DMS79 (cell line): ENCODE measurements around the gene GLT6D1.

Source experiments
- DNase-seq: peaks from one replicate; lab custom pipeline; 2025; lab: John Stamatoyannopoulos, UW

GLT6D1 gene

DNA sequence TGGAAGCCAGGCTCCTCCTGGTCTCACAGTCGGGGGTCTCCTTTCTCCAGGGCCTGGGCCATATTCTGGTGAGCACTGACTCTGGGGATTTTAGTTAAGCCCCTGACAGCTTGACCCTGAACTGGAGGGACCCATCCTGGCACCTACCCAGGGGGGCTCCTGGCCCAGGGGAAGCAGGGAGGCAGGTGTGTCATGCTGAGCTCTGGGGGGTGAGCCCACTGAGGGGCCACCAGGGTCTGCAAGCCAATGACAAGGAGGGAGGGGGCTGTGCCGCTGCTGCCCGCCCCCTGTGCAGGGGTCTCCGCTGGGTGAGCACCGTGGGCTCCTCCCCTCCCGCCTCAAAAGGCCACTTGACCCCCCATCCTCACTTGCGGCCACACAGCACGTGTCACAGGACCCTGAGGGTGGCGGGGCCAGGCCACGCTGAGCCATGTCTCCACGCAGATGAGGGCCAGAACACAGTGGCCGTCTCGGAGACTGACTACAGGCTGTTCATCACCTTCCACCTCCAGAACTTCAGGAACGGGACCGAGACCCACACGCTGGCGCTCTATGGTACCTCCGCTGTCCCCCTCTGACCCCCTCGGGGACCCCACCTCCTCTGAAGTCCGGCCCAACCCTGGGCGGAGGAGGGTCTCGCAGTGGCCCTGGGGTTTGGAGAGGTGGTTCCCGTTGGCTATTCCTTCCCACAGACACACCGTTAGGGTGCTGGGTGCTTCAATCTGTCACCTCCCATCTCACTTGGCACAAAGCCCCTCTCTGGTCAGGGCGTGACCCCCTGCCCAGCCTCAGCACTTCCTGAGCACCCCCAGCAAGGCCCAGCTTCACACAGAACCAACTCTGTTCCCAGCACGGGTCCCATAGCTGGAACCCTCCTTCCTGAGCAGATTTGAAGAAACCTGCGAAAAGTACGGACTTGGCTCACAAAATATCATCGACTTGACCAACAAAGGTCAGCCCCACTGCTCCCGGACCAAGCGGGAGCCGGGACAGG lies 25.8 kb upstream of the GLT6D1 start:
- DNase-seq: no peak

DNA sequence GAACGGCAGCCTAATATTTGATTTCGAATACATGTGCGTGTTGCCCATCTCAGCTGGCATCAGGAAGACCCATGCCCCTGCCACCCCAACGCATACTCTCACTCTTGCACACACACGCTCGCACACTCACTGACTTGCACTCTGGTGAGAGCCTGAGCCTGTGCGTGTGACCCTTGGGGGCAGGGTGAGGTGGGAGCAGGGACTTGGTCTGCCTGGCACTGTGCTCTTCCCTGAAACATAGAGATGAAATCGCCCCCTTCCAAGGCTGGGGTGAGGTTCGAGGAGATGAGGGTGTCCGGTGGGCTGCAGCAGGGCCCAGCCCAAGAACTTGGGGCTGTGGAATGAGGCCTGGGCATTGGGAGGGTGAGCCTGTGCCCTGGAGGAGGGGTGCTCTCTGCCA lies 24.9 kb upstream of the GLT6D1 start:
- no peak for DNase-seq

- DNase-seq: no peak
These were observed 24.5 kb upstream of the GLT6D1 start for GRCh38 chr9:135663857-135664256.

DNA sequence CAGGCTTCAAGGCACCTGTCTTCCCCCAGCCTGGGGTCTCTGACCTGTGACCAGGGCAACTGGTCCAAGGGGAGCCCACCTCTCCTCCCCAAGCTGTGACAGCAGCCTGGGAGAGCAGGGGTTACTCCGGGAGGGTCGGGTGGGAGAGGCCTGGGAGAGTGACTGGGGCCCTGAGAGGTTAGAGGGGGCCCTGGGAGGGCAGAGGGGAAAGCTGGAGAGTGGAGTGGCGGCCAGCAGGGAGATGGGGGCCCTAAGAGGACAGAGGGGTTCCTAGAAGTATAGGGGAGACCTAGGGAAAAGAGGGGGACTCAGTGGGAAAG lies 24.1 kb upstream of the GLT6D1 start:
- no peak for DNase-seq

- DNase-seq: no peak
These were observed 23.6 kb upstream of the GLT6D1 start, which contains the start of gene LCN9 for GRCh38 chr9:135662758-135663450. LCN9 (plus strand) TSS chr9:135663309; CDS start chr9:135663322, 13 bp downstream.

- no peak for DNase-seq
These were observed 22.6 kb upstream of the GLT6D1 start for GRCh38 chr9:135661816-135662560.

GRCh38 chr9:135660407-135660806 lies 21.1 kb upstream of the GLT6D1 start:
- no peak for DNase-seq

- DNase-seq: no peak
These were observed 19.9 kb upstream of the GLT6D1 start for GRCh38 chr9:135659252-135659651.

GRCh38 chr9:135657416-135657815 lies 18.1 kb upstream of the GLT6D1 start:
- no peak for DNase-seq

DNA sequence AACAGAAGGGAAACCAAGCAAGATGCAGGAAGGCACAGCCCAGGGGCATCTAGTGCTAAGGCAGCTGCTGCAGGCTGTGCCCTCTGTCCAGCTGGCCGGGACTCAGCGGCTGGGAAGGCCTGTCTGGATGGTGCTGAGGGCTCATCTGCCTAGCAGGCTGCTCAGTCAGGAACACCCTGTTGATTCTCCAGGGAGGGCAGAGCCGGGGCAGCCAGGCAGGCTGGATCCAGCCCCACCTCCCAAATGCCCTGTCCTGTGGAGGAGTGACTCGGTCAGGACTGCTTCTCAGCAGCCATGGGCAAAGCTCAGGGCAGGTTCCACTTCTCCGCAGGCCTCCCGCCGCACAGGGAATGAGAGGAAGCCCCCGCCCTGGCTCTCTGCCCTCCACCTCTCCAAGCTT lies 16.0 kb upstream of the GLT6D1 start:
- no peak for DNase-seq

DNA sequence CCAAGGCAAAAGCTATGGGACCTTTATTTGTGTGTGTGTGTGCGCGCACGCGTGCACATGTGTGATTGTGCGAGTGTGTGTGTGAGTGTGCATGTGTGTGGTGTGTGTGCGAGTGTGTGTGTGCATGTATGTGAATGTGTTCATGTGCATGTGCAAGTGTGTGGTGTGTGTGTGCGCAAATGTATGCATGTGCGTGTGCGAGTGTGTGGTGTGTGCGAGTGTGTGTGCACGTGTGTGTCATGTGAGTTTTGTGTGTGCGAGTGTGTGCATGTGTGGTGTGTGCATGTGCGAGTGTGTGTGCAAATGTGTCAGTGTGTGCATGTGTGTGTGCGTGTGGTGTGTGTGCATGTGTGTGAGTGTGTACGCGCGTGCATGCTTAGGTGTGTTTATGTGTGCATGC lies 11.1 kb upstream of the GLT6D1 start:
- no peak for DNase-seq

DNA sequence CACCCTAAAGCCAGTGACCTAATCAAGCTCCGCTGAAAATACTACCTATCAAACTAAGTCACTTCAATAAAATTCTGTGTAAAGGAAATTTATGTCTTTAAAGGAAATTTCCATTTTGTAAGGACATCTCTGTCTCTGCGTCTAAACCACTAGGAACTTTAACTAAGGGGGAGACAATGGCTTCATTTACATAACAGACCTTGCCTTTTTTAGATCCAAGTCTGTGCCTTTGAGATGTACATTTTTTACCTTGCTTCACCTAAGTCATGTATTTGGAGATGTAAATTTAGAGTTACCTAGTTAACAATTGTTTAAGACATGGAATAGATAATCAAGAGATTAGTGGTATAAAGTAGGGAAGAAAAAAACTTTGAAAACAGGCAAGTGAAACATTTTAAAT lies 10.2 kb upstream of the GLT6D1 start:
- no peak for DNase-seq

- DNase-seq: no peak
These were observed 9.4 kb upstream of the GLT6D1 start for GRCh38 chr9:135648494-135649410.

DNA sequence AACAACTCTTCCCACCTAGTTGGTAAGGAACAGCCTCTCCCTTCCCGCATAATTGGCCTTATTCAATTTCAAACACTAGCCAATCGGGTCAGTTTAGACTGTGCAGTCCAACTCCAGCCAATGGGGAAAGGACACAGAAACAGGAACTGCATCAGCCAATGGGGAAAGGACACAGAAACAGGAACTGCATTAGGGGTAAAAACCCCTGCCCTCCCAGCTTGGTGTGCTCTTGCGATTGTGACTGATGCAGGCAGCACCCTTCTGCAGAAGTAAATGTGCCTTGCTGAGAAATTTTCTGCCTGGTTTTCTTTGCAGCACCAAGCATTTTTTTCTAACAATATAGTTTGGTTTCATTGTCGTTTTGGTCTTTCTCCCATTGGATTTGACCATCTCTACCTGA lies 8.5 kb upstream of the GLT6D1 start:
- no peak for DNase-seq

DNA sequence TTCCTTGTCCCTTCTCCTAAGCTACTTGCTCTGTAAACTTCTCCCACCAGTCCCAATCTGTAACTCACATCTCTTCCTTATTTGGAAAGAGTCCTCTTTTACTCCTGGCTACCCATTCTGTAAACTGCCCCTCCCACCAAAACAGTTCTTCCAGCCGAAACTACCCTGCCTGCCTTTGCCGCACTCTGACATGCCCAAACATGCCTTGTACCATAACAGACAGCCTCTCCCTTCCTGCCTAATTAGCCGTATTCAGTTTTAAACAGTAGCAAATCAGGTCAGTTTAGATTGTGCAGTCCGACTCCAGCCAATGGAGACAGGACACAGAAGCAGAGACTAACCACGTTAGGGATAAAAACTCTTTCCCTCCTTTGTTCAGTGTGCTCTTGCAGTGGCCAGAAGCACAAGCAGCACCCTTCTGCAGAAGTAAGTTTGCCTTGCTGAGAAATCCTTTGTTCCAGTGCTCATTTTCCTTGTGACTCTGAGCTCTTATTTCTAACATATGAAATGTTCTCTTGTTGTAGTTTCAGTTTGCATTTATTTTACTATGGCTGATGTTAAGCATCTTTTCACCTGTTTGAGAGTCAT lies 5.4 kb upstream of the GLT6D1 start:
- no peak for DNase-seq

- DNase-seq: no peak
These were observed 2.4 kb upstream of the GLT6D1 start for GRCh38 chr9:135641745-135642144.

DNA sequence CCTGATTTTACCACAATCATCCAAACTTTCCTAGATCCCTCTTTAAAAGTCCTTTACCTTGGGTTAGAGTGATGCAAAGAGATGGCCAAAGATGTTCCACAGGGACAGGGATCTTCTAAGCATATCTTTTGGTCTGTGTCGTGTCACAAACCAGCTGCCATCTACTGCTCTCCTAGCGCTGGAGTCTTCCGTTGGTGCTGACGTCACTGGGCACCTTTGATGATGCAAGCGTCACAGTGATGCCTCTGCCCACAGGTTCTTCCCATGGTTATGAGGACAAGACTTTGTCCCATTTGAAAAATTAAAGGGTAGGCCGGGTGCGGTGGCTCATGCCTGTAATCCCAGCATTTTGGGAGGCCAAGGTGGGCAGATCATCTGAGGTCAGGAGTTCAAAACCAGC lies 1.7 kb upstream of the GLT6D1 start:
- no peak for DNase-seq

DNA sequence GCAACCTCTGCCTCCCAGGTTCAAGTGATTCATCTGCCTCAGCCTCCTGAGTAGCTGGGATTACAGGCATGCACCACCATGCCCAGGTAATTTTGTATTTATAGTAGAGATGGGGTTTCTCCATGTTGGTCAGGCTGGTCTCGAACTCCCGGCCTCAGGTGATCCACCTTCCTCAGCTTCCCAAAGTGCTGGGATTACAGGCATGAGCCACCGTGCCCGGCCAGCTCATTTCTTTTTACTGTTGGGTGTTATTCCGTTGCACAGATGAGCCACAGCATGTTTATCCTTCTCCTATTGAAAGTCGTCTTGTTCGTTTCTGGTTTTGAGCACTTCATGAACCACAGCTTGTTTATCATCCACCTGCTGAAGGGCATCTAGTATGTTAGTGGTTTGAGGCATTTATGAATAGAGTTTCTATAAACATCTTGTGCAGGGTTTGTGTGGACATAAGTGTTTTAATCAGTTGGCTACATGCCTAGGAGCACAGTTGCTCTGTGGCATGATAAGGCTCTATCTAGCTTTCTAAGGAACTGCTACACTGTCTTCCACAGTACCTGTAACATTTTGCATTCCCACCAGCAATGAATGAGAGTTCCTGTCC lies 2.3 kb downstream of the GLT6D1 start:
- DNase-seq: peak; percentile 90

DNA sequence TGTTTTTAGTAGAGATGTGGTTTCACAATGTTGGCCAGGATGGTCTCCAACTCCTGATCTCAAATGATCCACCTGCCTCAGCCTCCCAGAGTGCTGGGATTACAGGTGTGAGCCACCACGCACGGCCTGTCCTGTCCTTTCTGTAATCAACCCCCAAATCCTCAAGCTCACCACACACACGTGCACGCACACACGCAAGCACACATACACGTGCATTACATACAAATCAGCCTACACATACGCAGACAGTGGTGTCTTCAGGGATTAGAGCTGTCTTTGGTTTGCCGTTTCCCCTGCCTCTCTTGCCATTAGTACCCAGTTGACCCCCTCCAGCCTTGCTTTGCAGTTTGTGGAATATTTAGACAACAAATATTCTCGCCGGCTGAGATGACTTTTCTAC lies 6.5 kb downstream of the GLT6D1 start:
- DNase-seq: no peak

DNA sequence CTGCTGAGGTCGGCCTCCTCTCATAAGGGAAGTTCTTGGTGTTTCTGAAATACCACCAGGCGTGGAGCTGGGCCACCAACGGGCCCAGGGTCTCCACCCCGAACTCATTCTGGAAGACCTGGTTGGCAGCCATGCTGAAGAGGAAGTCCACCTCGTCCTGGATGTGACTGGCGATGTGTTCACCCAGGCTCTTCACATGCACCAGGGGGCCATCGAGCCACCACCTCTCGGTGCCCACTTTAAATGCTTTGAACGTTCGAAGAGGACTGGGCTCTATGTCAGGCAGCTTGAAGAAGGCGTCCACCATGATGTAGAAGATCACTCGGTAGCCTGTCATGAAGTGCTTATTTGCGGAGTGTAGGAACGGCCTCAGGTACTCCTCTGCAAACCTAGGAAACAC lies 15.1 kb downstream of the GLT6D1 start:
- no peak for DNase-seq
